Astrocyte (in vitro differentiated cells and primary cell): ENCODE measurements around the gene PRX. TPM values are rescaled to one million over a fixed set of nuclear protein-coding genes. Genes with fewer than 3 reads are reported as not detected.
"Not testable (repeated sequence)": the region's sequence is repeated elsewhere in the genome, so short reads cannot be mapped to it uniquely, and the experiment has no call there.

Experiments
- DNase-seq: peaks from one replicate; pipeline ENCODE4 v3.0.0-alpha.2; 2010; ENCODE audit warnings: low read depth
- FAIRE-seq: peaks from 2 replicates; lab custom pipeline; 2011; peaks lifted over from hg19 to GRCh38; lab: Jason Lieb, UNC
- H2AFZ ChIP-seq: 2 replicates; pipeline ENCODE4 v1.6.0; 2012; ENCODE audit warnings: low read depth, low read length, inconsistent platforms
- H3K27ac ChIP-seq: 2 replicates; pipeline ENCODE4 v1.5.1; 2011; ENCODE audit warnings: low read depth, low read length, inconsistent platforms
- H3K27me3 ChIP-seq: 2 replicates; pipeline ENCODE4 v1.6.0; 2011; ENCODE audit warnings: low read length, inconsistent platforms; ENCODE audit not compliant: insufficient read depth
- H3K36me3 ChIP-seq: 2 replicates; pipeline ENCODE4 v1.5.1; 2011; ENCODE audit warnings: low read length, inconsistent platforms; ENCODE audit not compliant: insufficient read depth
- H3K4me1 ChIP-seq: 2 replicates; pipeline ENCODE4 v1.5.1; 2011; ENCODE audit warnings: low read length, inconsistent platforms; ENCODE audit not compliant: insufficient read depth
- H3K4me2 ChIP-seq: 2 replicates; pipeline ENCODE4 v1.6.0; 2012; ENCODE audit warnings: low read length, inconsistent platforms
- H3K4me3 ChIP-seq: 2 replicates; pipeline ENCODE4 v1.5.1; 2011; ENCODE audit warnings: low read depth, mild to moderate bottlenecking, low read length, inconsistent platforms; ENCODE audit not compliant: insufficient read depth
- H3K79me2 ChIP-seq: 2 replicates; pipeline ENCODE4 v1.6.0; 2012; ENCODE audit warnings: mild to moderate bottlenecking, low read length, inconsistent platforms; ENCODE audit not compliant: insufficient read depth
- H3K9ac ChIP-seq: 2 replicates; pipeline ENCODE4 v1.6.0; 2012; ENCODE audit warnings: mild to moderate bottlenecking, low read length, inconsistent platforms
- H3K9me3 ChIP-seq: 2 replicates; pipeline ENCODE4 v1.5.1; 2012; ENCODE audit warnings: low read depth, mild to moderate bottlenecking, low read length, inconsistent platforms; ENCODE audit not compliant: insufficient read depth
- H4K20me1 ChIP-seq: 2 replicates; pipeline ENCODE4 v1.6.0; 2012; ENCODE audit warnings: low read length, inconsistent platforms; ENCODE audit not compliant: insufficient read depth
- H3K27ac Mint-ChIP-seq: one replicate; pipeline ENCODE4 v1.8.0; 2021; ENCODE audit warnings: mild to moderate bottlenecking, mixed read lengths; ENCODE audit not compliant: unreplicated experiment
- H3K27me3 Mint-ChIP-seq: one replicate; pipeline ENCODE4 v1.8.0; 2021; ENCODE audit warnings: low read depth, mixed read lengths; ENCODE audit not compliant: unreplicated experiment
- H3K36me3 Mint-ChIP-seq: one replicate; pipeline ENCODE4 v1.8.0; 2021; ENCODE audit warnings: low read depth, mixed read lengths; ENCODE audit not compliant: unreplicated experiment
- H3K4me1 Mint-ChIP-seq: one replicate; pipeline ENCODE4 v1.8.0; 2021; ENCODE audit warnings: low read depth, mixed read lengths; ENCODE audit not compliant: unreplicated experiment
- H3K4me3 Mint-ChIP-seq: one replicate; pipeline ENCODE4 v1.8.0; 2021; ENCODE audit warnings: mild to moderate bottlenecking, moderate library complexity, mixed read lengths; ENCODE audit not compliant: unreplicated experiment
- H3K9me3 Mint-ChIP-seq: one replicate; pipeline ENCODE4 v1.8.0; 2021; ENCODE audit warnings: mild to moderate bottlenecking, mixed read lengths; ENCODE audit not compliant: unreplicated experiment
- EZH2 ChIP-seq: IDR thresholded peaks from 2 replicates; pipeline ENCODE4 v1.6.1; 2012; ENCODE audit warnings: mild to moderate bottlenecking, low read length, inconsistent platforms; ENCODE audit not compliant: insufficient read depth
- total RNA-seq: library from RNA; stranded (reverse); gene quantifications from 2 replicates; pipeline ENCODE4 v1.2.1, GENCODE V29; 2021
- TF ChIP-seq, protein P1 (sequence below): IDR thresholded peaks from 2 replicates; pipeline ENCODE4 v1.5.1; 2011; ENCODE audit warnings: low read depth, mild to moderate bottlenecking, inconsistent platforms, low read length, moderate library complexity; ENCODE audit not compliant: insufficient read depth

PRX gene
- total RNA-seq, 1 donor from 2014 or later = 1.5 TPM

DNA sequence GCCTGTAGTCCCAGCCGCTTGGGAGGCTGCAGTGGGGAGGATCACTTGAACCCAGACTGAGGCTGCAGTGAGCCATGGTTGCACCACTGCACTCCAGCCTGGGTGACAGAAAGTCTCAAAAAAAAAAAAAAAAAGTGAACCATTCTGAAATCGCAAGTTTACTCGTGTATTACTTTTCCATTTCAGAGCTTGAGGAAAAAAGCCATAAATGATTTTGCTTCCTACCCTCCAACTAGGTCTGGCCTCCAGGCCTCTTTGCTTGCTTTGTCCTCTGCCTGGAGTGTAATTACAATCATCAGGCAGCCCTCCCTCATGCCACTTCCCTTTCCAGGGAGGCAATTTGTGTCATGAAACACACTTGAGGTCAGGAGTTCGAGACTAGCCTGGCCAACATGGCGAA, 43.9 kb upstream of the PRX start:
- no peaks in the 10 kb centered on the region for H3K4me1 Mint-ChIP-seq
- Histone ChIP-seq H3K79me2 (no peaks in the 10 kb centered on the region), H3K27ac (no peak overlapping the region), H3K36me3 (no peaks in the 10 kb centered on the region), H3K9me3 (no peaks in the 10 kb centered on the region), H3K4me3 (no peak overlapping the region), H3K27me3 (no peaks in the 10 kb centered on the region), H4K20me1 (no peaks in the 10 kb centered on the region), H3K4me2 (no peak overlapping the region), H3K9ac (no peak overlapping the region), H3K4me1 (no peaks in the 10 kb centered on the region), H2AFZ (no peak overlapping the region)
- H3K27ac Mint-ChIP-seq = no peak overlapping the region
- DNase-seq (no peak), FAIRE-seq (no peak)
- no peaks in the 10 kb centered on the region for H3K27me3 Mint-ChIP-seq
- H3K4me3 Mint-ChIP-seq = no peak overlapping the region
- no peak for TF ChIP-seq EZH2
- TF ChIP-seq, protein P1, sequence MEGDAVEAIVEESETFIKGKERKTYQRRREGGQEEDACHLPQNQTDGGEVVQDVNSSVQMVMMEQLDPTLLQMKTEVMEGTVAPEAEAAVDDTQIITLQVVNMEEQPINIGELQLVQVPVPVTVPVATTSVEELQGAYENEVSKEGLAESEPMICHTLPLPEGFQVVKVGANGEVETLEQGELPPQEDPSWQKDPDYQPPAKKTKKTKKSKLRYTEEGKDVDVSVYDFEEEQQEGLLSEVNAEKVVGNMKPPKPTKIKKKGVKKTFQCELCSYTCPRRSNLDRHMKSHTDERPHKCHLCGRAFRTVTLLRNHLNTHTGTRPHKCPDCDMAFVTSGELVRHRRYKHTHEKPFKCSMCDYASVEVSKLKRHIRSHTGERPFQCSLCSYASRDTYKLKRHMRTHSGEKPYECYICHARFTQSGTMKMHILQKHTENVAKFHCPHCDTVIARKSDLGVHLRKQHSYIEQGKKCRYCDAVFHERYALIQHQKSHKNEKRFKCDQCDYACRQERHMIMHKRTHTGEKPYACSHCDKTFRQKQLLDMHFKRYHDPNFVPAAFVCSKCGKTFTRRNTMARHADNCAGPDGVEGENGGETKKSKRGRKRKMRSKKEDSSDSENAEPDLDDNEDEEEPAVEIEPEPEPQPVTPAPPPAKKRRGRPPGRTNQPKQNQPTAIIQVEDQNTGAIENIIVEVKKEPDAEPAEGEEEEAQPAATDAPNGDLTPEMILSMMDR = no peak
- no peaks in the 10 kb centered on the region for H3K9me3 Mint-ChIP-seq
- H3K36me3 Mint-ChIP-seq = no peaks in the 10 kb centered on the region

DNA sequence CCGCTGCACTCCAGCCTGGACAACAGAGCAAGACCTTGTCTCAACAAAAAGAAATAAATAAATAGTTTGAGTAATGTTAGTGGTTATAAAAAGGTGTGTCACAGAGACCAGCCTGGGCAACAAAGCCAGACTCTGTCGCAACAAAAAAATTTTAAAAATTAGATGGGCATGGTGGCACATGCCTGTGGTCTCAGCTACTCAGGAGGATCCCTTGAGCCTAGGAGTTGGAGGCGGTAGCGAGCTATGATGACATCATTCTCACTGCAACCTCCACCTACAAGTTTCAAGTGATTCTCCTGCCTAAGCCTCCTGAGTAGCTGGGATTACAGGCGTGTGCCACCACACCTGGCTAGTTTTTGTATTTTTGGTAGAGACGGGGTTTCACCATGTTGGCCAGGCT, 40.8 kb upstream of the PRX start:
- not testable (repeated sequence) for H3K4me1 ChIP-seq, H3K9ac ChIP-seq, H3K27me3 ChIP-seq, H3K9me3 ChIP-seq, H3K27ac ChIP-seq, H3K4me3 Mint-ChIP-seq, H3K36me3 Mint-ChIP-seq, H3K36me3 ChIP-seq, FAIRE-seq, H4K20me1 ChIP-seq, H3K79me2 ChIP-seq, H3K27me3 Mint-ChIP-seq, H2AFZ ChIP-seq, H3K4me2 ChIP-seq, DNase-seq, H3K9me3 Mint-ChIP-seq, H3K4me1 Mint-ChIP-seq, H3K27ac Mint-ChIP-seq, H3K4me3 ChIP-seq

DNA sequence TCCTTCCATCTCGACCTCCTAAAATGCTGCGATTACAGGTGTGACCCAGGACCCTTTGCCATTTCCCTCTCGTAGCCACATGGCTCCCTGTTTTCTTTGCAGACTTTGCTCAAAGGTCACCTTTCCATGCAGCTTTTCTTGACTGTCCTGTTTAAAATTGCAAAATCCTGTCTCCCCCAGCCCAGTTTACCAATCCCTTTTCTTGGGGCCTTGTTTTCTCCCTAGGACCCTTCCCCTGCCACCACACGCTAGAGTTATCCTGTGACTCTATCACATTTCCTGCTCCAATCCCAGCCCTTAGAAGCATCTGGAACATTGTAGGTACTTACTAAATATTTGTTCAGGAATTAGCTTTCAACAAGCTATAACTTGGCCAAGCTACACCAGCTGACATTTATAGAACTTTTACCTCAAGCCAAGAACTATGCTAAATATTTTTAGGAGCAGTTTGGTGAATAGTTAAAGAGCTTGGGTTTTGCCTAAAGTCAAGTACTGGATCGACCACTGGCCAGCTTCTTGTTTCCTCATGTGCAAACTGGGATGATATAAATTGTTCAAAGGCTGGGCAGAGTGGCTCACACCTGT, 40.1 kb upstream of the PRX start:
- peaks cover 5% of the 10 kb centered on the region for H3K27me3 Mint-ChIP-seq
- no peaks in the 10 kb centered on the region for H3K9me3 Mint-ChIP-seq
- no peaks in the 10 kb centered on the region for H3K4me1 Mint-ChIP-seq
- H4K20me1 ChIP-seq = no peaks in the 10 kb centered on the region
- no peak for FAIRE-seq
- no peak for TF ChIP-seq EZH2
- TF ChIP-seq, protein P1 = no peak
- H3K27ac Mint-ChIP-seq = no peak overlapping the region
- H3K36me3 Mint-ChIP-seq = no peaks in the 10 kb centered on the region
- DNase-seq = no peak
- H3K9me3 ChIP-seq = no peaks in the 10 kb centered on the region
- no peak overlapping the region for H3K4me3 ChIP-seq
- H3K36me3 ChIP-seq = no peaks in the 10 kb centered on the region
- no peak overlapping the region for H3K27ac ChIP-seq
- H3K4me2 ChIP-seq = no peak overlapping the region
- H3K4me3 Mint-ChIP-seq = no peak overlapping the region
- H3K27me3 ChIP-seq = no peaks in the 10 kb centered on the region
- no peak overlapping the region for H2AFZ ChIP-seq
- no peaks in the 10 kb centered on the region for H3K79me2 ChIP-seq
- no peaks in the 10 kb centered on the region for H3K4me1 ChIP-seq
- H3K9ac ChIP-seq = no peak overlapping the region
